NCI-H1092 treated with DMSO at 0.1 percent for 48 hours (cell line): ENCODE measurements around the gene S100P.
"Not testable (repeated sequence)": the region's sequence is repeated elsewhere in the genome, so short reads cannot be mapped to it uniquely, and the experiment has no call there.

ENCODE experiments used
- DNase-seq: peaks from one replicate; lab custom pipeline; 2025; lab: John Stamatoyannopoulos, UW

S100P gene

GRCh38 chr4:6693231-6694176 is at the start of gene S100P:
S100P (plus strand) TSS chr4:6693878; CDS start chr4:6693933, 55 bp downstream.
- DNase-seq, result no peak

GRCh38 chr4:6644792-6645530 is 48.7 kb upstream of the S100P start:
- DNase-seq, result no peak

- no peak for DNase-seq
These were observed 46.5 kb upstream of the S100P start for GRCh38 chr4:6647169-6647568.

GRCh38 chr4:6647582-6648230 is 46.0 kb upstream of the S100P start:
- no peak for DNase-seq

- DNase-seq, result no peak
These were observed 44.5 kb upstream of the S100P start for GRCh38 chr4:6649216-6649615.

- not testable (repeated sequence) for DNase-seq
These were observed 39.5 kb upstream of the S100P start for GRCh38 chr4:6654211-6654610.

- not testable (repeated sequence) for DNase-seq
These were observed 38.4 kb upstream of the S100P start for GRCh38 chr4:6655291-6655690.

- no peak for DNase-seq
These were observed 37.8 kb upstream of the S100P start for GRCh38 chr4:6655924-6656323.

- DNase-seq, result no peak
These were observed 36.2 kb upstream of the S100P start for GRCh38 chr4:6657242-6658208.

GRCh38 chr4:6658209-6658595 is 35.5 kb upstream of the S100P start:
- DNase-seq, result no peak

GRCh38 chr4:6658597-6659075 is 35.0 kb upstream of the S100P start:
- no peak for DNase-seq

- no peak for DNase-seq
These were observed 33.8 kb upstream of the S100P start for GRCh38 chr4:6659897-6660296.

GRCh38 chr4:6660430-6660829 is 33.2 kb upstream of the S100P start:
- DNase-seq, result no peak

- DNase-seq, result no peak
These were observed 31.1 kb upstream of the S100P start for GRCh38 chr4:6662591-6662990.

- no peak for DNase-seq
These were observed 29.9 kb upstream of the S100P start for GRCh38 chr4:6663596-6664393.

GRCh38 chr4:6665320-6665654 is 28.4 kb upstream of the S100P start:
- no peak for DNase-seq

GRCh38 chr4:6668391-6668790 is 25.3 kb upstream of the S100P start:
- DNase-seq, result no peak

- no peak for DNase-seq
These were observed 22.0 kb upstream of the S100P start for GRCh38 chr4:6671648-6672047.

GRCh38 chr4:6672131-6672530 is 21.5 kb upstream of the S100P start:
- no peak for DNase-seq

- DNase-seq, result not testable (repeated sequence)
These were observed 21.0 kb upstream of the S100P start for GRCh38 chr4:6672541-6673190.
